ENCODE results near the gene DCTN3. TPM values are rescaled to one million over a fixed set of nuclear protein-coding genes. Genes with fewer than 3 reads are reported as not detected.

The DCTN3 gene
- total and polyA plus RNA-seq, 9 of the 15 experiments (the other 6 are each of a cell fraction or from before 2014, with no cell fraction given), result 11.0 to 51.0 (median 41.9) TPM

- TF ChIP-seq SP1 (CRISPR knock-in tag; IDR thresholded peaks at IDR 0.05) (peak; percentile 51; the same call in 1 of the 2 replicates), MAX (CRISPR knock-in tag; IDR thresholded peaks at IDR 0.05) (peak; percentile 62), KDM5B (IDR thresholded peaks at IDR 0.05; ENCODE audit: insufficient replicate concordance, low read depth, low read length) (peak; percentile 80), POLR2G (IDR thresholded peaks at IDR 0.05; ENCODE audit: low read depth, low read length) (peak; percentile 94), DNMT1 (IDR thresholded peaks at IDR 0.05) (no peak), TAF1 (IDR thresholded peaks at IDR 0.05; ENCODE audit: control insufficient read depth, extremely low read depth, insufficient read depth, low read length, severe bottlenecking) (peak; percentile 88), MYC (IDR thresholded peaks at IDR 0.05; ENCODE audit: low read depth, low read length) (peak; percentile 79), MYC (CRISPR knock-in tag; IDR thresholded peaks at IDR 0.05; ENCODE audit: borderline replicate concordance, low read depth) (no peak; the same call in 1 of the 2 replicates), MEIS2 (IDR thresholded peaks at IDR 0.05; ENCODE audit: partially characterized antibody) (no peak), SMARCB1 (IDR thresholded peaks at IDR 0.05; ENCODE audit: insufficient read length, low read depth) (no peak), ZNF212 (CRISPR knock-in tag; IDR thresholded peaks at IDR 0.05) (no peak), CLOCK (CRISPR knock-in tag; IDR thresholded peaks at IDR 0.05; ENCODE audit: borderline replicate concordance) (no peak), MECOM (CRISPR knock-in tag; IDR thresholded peaks at IDR 0.05) (no peak), MLLT1 (IDR thresholded peaks at IDR 0.05) (no peak), RBBP5 (IDR thresholded peaks at IDR 0.05; ENCODE audit: borderline replicate concordance, insufficient read depth, low read length, poor library complexity, severe bottlenecking) (peak; percentile 37), RB1 (IDR thresholded peaks at IDR 0.05; ENCODE audit: low read depth) (peak; percentile 39; the same call in 1 of the 2 replicates), CXXC5 (CRISPR knock-in tag; IDR thresholded peaks at IDR 0.05) (peak; percentile 61), UBTF (IDR thresholded peaks at IDR 0.05; ENCODE audit: borderline replicate concordance in 1 of 2, low read depth in 2 of 2, low read length in 2 of 2) (peak in 1 of 2 experiments; percentile 64; a peak in 1 of 4 replicates), BHLHE40 (IDR thresholded peaks at IDR 0.05; ENCODE audit: low read length) (no peak)
These were observed 8.2 kb downstream of the DCTN3 start, which contains the start of gene RPP25L (continued) for GRCh38 chr9:34611811-34612787.

Measured in K562 (cell line).